MCF 10A (cell line): ENCODE results near the gene RBM5. TPM values are rescaled to one million over a fixed set of nuclear protein-coding genes. Genes with fewer than 3 reads are reported as not detected.

Experiments
- BruUV-seq: library from RNA; stranded (reverse); fragments of 400-500 nt; replicated peaks from 2 replicates; lab custom pipeline; 2021; lab: Mats Ljungman, UMichigan
- CTCF ChIA-PET: fragments of 300-600 bp; sonication (Branson Sonifier 250); formaldehyde crosslinking; extraction: SDS; loops from one replicate; lab custom pipeline; 2021; ENCODE audit warnings: antibody characterized with exemption, inconsistent platforms; lab: Yijun Ruan, JAX
- POLR2A ChIA-PET: fragments of 300-600, 350-650 bp; sonication (Branson Sonifier 250); formaldehyde crosslinking; extraction: SDS; loops from one replicate; lab custom pipeline; 2020; ENCODE audit warnings: antibody characterized with exemption, inconsistent platforms; lab: Yijun Ruan, JAX
- DNase-seq: peaks from one replicate; pipeline ENCODE4 v3.0.0-alpha.2; 2018; ENCODE audit not compliant: unreplicated experiment
- H3K27ac Mint-ChIP-seq: one replicate; pipeline ENCODE4 v1.8.0; 2022; ENCODE audit warnings: mild to moderate bottlenecking, low read depth, mixed read lengths; ENCODE audit not compliant: unreplicated experiment
- H3K27me3 Mint-ChIP-seq: one replicate; pipeline ENCODE4 v1.8.0; 2022; ENCODE audit warnings: mixed read lengths; ENCODE audit not compliant: insufficient read depth, unreplicated experiment
- H3K36me3 Mint-ChIP-seq: one replicate; pipeline ENCODE4 v1.8.0; 2022; ENCODE audit warnings: mild to moderate bottlenecking, moderate library complexity, mixed read lengths; ENCODE audit not compliant: insufficient read depth, unreplicated experiment
- H3K4me1 Mint-ChIP-seq: one replicate; pipeline ENCODE4 v1.8.0; 2022; ENCODE audit warnings: mixed read lengths; ENCODE audit not compliant: insufficient read depth, unreplicated experiment
- H3K4me3 Mint-ChIP-seq: one replicate; pipeline ENCODE4 v1.8.0; 2022; ENCODE audit warnings: mild to moderate bottlenecking, moderate library complexity, mixed read lengths; ENCODE audit not compliant: unreplicated experiment
- H3K9me3 Mint-ChIP-seq: one replicate; pipeline ENCODE4 v1.8.0; 2022; ENCODE audit warnings: mixed read lengths; ENCODE audit not compliant: unreplicated experiment
- intact Hi-C: fragments of 100-400 bp; cut with micrococcal nuclease; formaldehyde crosslinking; loops from 2 replicates; pipeline ENCODE4 v1.14.1; 2022
- total RNA-seq: library from RNA; stranded (reverse); gene quantifications from 2 replicates; pipeline ENCODE4 v1.2.3, GENCODE V29; 2022
- TF ChIP-seq, protein P1 (sequence below): fragments of 200-600 bp; IDR thresholded peaks from one replicate; pipeline ENCODE4 v1.8.0; 2022; ENCODE audit warnings: antibody characterized with exemption, mild to moderate bottlenecking; ENCODE audit not compliant: unreplicated experiment

RBM5 gene
- total RNA-seq, 1 experiment from 2014 or later = 138 TPM

DNA sequence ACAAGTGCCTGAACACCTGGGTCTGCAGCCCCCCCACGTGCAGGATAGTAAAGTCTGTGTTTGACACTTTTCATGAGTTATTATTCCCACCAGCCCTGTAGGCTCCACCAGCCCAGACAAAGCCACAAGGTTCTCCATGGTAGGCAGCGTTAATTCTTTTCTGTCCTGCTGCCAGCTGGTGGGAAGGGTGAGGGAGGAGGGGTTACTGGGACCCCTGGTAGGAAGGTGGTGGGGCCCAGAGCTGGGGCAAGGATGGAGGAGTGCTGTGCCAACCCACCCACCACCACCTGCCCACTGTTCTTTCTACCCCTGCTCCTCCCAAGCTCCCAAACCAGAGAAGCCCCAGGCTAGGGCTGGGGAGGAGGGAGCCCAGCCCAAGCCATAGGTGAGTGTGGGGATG lies 45.6 kb downstream of the RBM5 start:
- intact Hi-C loops = no loop called here
- Mint-ChIP-seq H3K27ac (no peak overlapping the region), H3K4me3 (no peak overlapping the region), H3K36me3 (no peaks in the 10 kb centered on the region), H3K27me3 (no peaks in the 10 kb centered on the region), H3K4me1 (peaks cover 7% of the 10 kb centered on the region), H3K9me3 (no peaks in the 10 kb centered on the region)
- TF ChIP-seq, protein P1, sequence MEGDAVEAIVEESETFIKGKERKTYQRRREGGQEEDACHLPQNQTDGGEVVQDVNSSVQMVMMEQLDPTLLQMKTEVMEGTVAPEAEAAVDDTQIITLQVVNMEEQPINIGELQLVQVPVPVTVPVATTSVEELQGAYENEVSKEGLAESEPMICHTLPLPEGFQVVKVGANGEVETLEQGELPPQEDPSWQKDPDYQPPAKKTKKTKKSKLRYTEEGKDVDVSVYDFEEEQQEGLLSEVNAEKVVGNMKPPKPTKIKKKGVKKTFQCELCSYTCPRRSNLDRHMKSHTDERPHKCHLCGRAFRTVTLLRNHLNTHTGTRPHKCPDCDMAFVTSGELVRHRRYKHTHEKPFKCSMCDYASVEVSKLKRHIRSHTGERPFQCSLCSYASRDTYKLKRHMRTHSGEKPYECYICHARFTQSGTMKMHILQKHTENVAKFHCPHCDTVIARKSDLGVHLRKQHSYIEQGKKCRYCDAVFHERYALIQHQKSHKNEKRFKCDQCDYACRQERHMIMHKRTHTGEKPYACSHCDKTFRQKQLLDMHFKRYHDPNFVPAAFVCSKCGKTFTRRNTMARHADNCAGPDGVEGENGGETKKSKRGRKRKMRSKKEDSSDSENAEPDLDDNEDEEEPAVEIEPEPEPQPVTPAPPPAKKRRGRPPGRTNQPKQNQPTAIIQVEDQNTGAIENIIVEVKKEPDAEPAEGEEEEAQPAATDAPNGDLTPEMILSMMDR = no peak
- DNase-seq = no peak
- no TSS peak for BruUV-seq
- ChIA-PET CTCF (interaction anchor here (0.7 to 1.6 kb wide), 3 partner anchors 13 to 114 kb away, joined by 3 to 5 read pairs (median 3); no protein-coding TSS in a partner anchor), POLR2A (interaction anchor here (0.9 kb wide), 1 partner anchor 9 kb away, joined by 3 read pairs; no protein-coding TSS in a partner anchor)

DNA sequence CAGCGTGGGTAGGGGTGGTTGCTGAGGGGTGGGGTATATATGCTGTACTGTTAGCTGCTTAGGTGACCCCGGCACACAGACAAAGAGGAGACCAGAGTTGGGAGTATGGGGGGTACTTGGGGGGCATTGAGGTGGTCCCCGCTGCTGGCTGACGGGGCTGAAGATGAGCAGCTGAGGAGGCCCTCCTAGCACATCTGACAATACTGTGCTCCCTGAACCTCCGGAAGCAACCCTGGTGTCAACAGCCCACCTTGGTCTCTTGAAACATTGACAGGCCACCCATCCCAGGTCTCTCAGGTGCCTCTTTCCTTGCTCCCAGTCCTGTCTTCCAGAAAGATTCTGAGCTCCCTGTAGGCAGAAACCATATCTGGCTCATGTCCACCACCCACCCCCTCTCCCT lies 47.2 kb downstream of the RBM5 start:
- H3K4me1 Mint-ChIP-seq = peaks cover 7% of the 10 kb centered on the region
- no TSS peak for BruUV-seq
- intact Hi-C loops = no loop called here
- no peak overlapping the region for H3K27ac Mint-ChIP-seq
- CTCF ChIA-PET = interaction anchor here (1.0 to 2.8 kb wide), 5 partner anchors 10 to 110 kb away, joined by 3 to 15 read pairs (median 5); no protein-coding TSS in a partner anchor
- H3K27me3 Mint-ChIP-seq = no peaks in the 10 kb centered on the region
- no peak for DNase-seq
- no peaks in the 10 kb centered on the region for H3K9me3 Mint-ChIP-seq
- TF ChIP-seq, protein P1 = no peak
- no peaks in the 10 kb centered on the region for H3K36me3 Mint-ChIP-seq
- H3K4me3 Mint-ChIP-seq = no peak overlapping the region
- POLR2A ChIA-PET = interaction anchor here (0.6 to 1.3 kb wide), 3 partner anchors 16 to 99 kb away, joined by 3 to 6 read pairs (median 3); no protein-coding TSS in a partner anchor

DNA sequence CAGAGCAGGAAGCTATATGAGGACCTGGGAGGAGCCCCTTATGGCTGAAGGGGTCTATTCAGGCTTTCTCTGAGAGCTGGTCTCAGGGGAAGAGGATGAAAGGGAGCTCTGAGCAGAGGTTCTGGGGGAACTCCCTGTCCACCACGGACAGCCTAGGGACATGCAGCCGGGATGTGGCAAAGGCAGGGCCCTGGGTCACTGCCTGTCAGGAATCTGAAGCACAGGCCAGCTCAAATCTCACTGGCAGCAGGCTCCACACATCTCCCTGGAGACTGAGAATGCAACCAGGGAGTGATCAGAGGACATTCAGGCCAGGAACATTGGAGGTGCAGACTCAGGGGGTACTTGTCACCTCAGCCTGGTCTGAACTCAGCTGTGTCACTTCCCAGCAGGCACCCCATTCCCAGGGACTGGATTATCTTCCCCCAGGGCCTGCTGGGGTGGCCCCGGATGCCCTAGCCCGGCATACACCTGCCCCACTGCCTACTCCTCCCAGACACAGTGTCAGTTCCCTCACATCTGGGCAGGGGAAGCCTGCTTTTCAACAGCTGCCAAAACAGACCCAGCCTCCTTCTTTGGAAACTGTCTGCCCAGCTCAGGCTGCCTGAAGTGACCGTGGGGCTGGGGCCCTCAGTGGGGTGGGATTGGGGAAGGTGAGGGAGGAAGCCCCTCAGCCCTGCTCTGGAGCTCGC lies 48.1 kb downstream of the RBM5 start:
- Mint-ChIP-seq H3K36me3 (no peaks in the 10 kb centered on the region), H3K4me1 (peaks cover 7% of the 10 kb centered on the region), H3K9me3 (no peaks in the 10 kb centered on the region), H3K27me3 (peaks cover 2% of the 10 kb centered on the region), H3K4me3 (no peak overlapping the region), H3K27ac (no peak overlapping the region)
- ChIA-PET CTCF (interaction anchor here (0.9 to 2.8 kb wide), 5 partner anchors 11 to 90 kb away, joined by 3 to 15 read pairs (median 5); no protein-coding TSS in a partner anchor), POLR2A (interaction anchor here (1.0 to 1.3 kb wide), 3 partner anchors 14 to 99 kb away, joined by 3 to 6 read pairs (median 5); no protein-coding TSS in a partner anchor)
- no peak for DNase-seq
- TF ChIP-seq, protein P1 = no peak
- BruUV-seq = no TSS peak
- intact Hi-C loops = no loop called here

DNA sequence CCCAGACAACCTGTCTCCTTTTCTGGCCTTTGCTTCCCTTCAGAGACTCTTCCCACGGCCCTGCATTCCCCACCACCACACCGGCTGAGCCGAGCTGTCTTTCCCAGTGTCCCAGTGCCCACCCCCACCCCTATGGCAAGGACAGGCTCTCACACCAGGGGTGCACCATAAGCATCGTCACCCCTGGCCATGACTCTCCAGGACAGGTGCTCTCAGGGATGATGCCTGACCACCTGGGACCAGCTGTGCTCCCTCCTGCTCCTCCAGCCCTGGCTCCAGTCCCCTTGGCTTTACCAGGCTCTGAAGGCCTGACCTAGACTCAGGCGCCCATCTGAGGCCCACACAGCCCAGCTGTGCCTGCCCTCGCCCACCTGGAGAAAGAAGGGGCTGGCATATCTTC lies 48.8 kb downstream of the RBM5 start:
- CTCF ChIA-PET = interaction anchor here (0.9 to 2.8 kb wide), 3 partner anchors 10 to 89 kb away, joined by 3 to 15 read pairs (median 3); no protein-coding TSS in a partner anchor
- TF ChIP-seq, protein P1 = no peak
- H3K27me3 Mint-ChIP-seq = peaks cover 9% of the 10 kb centered on the region
- H3K36me3 Mint-ChIP-seq = no peaks in the 10 kb centered on the region
- no peaks in the 10 kb centered on the region for H3K9me3 Mint-ChIP-seq
- POLR2A ChIA-PET = interaction anchor here (1.0 kb wide), 1 partner anchor 13 kb away, joined by 5 read pairs; no protein-coding TSS in a partner anchor
- H3K4me3 Mint-ChIP-seq = no peak overlapping the region
- H3K4me1 Mint-ChIP-seq = peaks cover 12% of the 10 kb centered on the region
- BruUV-seq = no TSS peak
- no peak overlapping the region for H3K27ac Mint-ChIP-seq
- intact Hi-C loops = no loop called here
- no peak for DNase-seq
